ENCODE results near the gene TRIM44. TPM values are rescaled to one million over a fixed set of nuclear protein-coding genes. Genes with fewer than 3 reads are reported as not detected.

The TRIM44 gene, protein sequence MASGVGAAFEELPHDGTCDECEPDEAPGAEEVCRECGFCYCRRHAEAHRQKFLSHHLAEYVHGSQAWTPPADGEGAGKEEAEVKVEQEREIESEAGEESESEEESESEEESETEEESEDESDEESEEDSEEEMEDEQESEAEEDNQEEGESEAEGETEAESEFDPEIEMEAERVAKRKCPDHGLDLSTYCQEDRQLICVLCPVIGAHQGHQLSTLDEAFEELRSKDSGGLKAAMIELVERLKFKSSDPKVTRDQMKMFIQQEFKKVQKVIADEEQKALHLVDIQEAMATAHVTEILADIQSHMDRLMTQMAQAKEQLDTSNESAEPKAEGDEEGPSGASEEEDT
- total RNA-seq: 44.1 and 55.9 TPM in 2 replicates

DNA sequence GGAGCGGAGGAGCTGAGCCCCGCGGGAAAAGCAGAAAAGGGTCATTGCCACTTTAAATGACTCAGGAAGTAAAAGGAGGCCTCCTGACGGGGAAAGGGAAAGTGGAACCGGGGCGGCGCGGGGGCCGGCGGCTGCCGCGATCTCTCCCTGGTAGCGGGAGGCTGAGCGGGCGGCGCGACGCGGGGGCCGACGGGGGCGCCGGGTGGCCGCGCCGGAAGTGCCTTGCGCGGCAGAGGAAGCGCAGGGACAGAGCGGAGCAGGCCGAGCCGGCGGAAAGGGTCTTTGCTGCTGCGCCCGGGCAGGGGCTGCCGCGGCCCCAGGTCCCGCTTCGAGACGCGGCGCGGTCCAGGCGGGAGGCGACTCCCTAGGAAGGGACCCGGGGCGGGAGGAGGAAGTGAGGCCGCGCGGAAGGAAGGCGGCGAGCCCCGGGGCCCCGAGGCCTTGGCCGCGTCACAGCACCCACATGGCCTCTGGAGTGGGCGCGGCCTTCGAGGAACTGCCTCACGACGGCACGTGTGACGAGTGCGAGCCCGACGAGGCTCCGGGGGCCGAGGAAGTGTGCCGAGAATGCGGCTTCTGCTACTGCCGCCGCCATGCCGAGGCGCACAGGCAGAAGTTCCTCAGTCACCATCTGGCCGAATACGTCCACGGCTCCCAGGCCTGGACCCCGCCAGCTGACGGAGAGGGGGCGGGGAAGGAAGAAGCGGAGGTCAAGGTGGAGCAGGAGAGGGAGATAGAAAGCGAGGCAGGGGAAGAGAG lies at the start of gene TRIM44:
TRIM44 (plus strand) TSS at position 127 of the 759 bp plus-strand sequence; CDS start at position 464, 337 bp downstream.

DNA sequence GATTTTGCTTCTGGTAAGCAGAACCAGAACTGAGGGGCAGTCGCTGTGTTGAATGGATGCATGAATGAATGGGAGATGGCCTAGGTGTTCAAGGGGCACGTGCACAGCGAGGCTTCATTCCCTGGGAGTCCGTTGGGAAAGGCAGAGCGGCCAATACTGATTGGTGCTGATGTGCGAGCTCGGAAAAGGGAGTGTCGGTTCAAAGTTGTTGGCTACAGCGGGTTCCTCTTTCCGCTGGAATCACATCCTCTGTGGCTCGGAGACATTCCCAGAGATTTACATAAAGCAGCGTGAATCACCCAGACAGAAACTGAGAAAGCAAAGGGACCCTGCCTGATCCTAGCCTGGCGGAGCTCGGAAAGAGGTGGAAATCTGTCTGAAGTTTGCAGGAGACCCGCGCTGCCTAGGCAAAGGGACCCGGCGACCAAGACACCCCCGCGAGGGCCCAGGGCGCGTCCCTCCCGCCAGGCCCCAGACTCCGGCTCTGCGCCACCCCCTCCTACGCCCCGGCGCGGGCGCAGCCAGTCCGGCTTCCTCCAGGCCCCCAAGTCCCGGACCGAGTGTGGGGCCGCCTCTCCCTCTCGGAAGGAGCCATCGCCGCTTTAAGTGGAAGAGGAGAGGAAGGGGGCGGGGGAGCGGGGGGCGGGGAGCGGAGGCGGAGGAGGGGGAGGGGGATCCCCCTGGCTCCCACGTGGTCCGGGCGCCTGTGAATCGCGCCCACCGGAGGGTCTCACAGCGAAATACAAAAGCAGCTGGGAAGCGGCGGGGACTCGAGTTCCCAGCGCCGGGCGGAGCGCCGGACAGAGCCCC lies 44.7 kb upstream of the TRIM44 start, which contains the start of gene FJX1:
FJX1 (plus strand) TSS at position 774 of the 810 bp plus-strand sequence. CDS start 177 bp downstream, outside the sequence.

Other genes starting within 250 kb of the TRIM44 start
- not detected in 2 replicates for gene SLC1A2, start 243.2 kb upstream of the TRIM44 start, total RNA-seq
- 0.86 and 1.6 TPM in 2 replicates for gene PAMR1, start 137.2 kb upstream of the TRIM44 start, total RNA-seq
- 39.5 and 52.9 TPM in 2 replicates for gene FJX1, start 44.3 kb upstream of the TRIM44 start, total RNA-seq

All from vein endothelial cell (primary cell).